ENCODE data around the gene DLX5. TPM values are rescaled to one million over a fixed set of nuclear protein-coding genes. Genes with fewer than 3 reads are reported as not detected.

Gene DLX5
- polyA plus RNA-seq, 1 donor (not counting 4 experiments of a cell fraction or from before 2014, with no cell fraction given): 0.67 TPM

- no peaks in the 10 kb centered on the region for H3K4me1 ChIP-seq (ENCODE audit: control insufficient read depth, extremely low read depth, insufficient read depth, low read length)
- FAIRE-seq (no peak), DNase-seq (ENCODE audit: low read depth, low spot score) (no peak)
- no peaks in the 10 kb centered on the region for H3K9me1 ChIP-seq (ENCODE audit: control insufficient read depth, extremely low read depth, insufficient read depth, low read length)
- H3K36me3 ChIP-seq (ENCODE audit: control insufficient read depth in 2 of 2, extremely low read depth in 1 of 2, insufficient read depth in 2 of 2, low read length in 2 of 2): no peaks in the 10 kb centered on the region
- no peak overlapping the region for H3K4me3 ChIP-seq (ENCODE audit: control insufficient read depth in 2 of 3, extremely low read depth in 1 of 3, insufficient read depth in 2 of 3, low read depth in 1 of 3, low read length in 3 of 3)
- no peak overlapping the region for H3K4me2 ChIP-seq (ENCODE audit: control insufficient read depth, extremely low read depth, insufficient read depth, low read depth, low read length)
- H3K27ac ChIP-seq (ENCODE audit: control insufficient read depth, insufficient read depth, low read length): no peak overlapping the region
- H2AFZ ChIP-seq (ENCODE audit: control insufficient read depth, low read length): no peak overlapping the region
- no peaks in the 10 kb centered on the region for H3K9me3 ChIP-seq (ENCODE audit: control insufficient read depth, low read depth, low read length)
- H3K9ac ChIP-seq (ENCODE audit: control insufficient read depth, extremely low read depth, insufficient read depth, low read length): no peak overlapping the region
- no peaks in the 10 kb centered on the region for H3K79me2 ChIP-seq (ENCODE audit: control insufficient read depth, insufficient read depth, low read length)
- TF ChIP-seq CTCF (optimal IDR thresholded peaks at IDR 0.05 in 1 of 3, IDR thresholded peaks at IDR 0.05 in 1 of 3, conservative IDR thresholded peaks at IDR 0.05 in 1 of 3; ENCODE audit: extremely low read depth in 1 of 3, insufficient read depth in 2 of 3, low read length in 3 of 3) (no peak), EZH2 (IDR thresholded peaks at IDR 0.05; ENCODE audit: low read length) (no peak)
- dilution Hi-C loops (cut with MboI; ENCODE audit: extremely low pct_ligation_motif_present, low sequenced_read_pairs): no loop called here
- peaks cover 56% of the 10 kb centered on the region for H3K27me3 ChIP-seq (ENCODE audit: control insufficient read depth, extremely low read depth, insufficient read depth, low read length)
- H4K20me1 ChIP-seq (ENCODE audit: control insufficient read depth, extremely low read depth, insufficient read depth, low read length): no peaks in the 10 kb centered on the region
Measured at GRCh38 chr7:97011104-97011503, 13.5 kb downstream of the DLX5 start.

GRCh38 chr7:97009753-97010732 is 14.6 kb downstream of the DLX5 start:
- dilution Hi-C loops (cut with MboI; ENCODE audit: extremely low pct_ligation_motif_present, low sequenced_read_pairs): no loop called here
- peaks cover 50% of the 10 kb centered on the region for H3K27me3 ChIP-seq (ENCODE audit: control insufficient read depth, extremely low read depth, insufficient read depth, low read length)
- FAIRE-seq: no peak

More at GRCh38 chr7:97009753-97010732, 14.6 kb downstream of the DLX5 start:
- Histone ChIP-seq H3K27ac (ENCODE audit: control insufficient read depth, insufficient read depth, low read length) (no peak overlapping the region), H3K79me2 (ENCODE audit: control insufficient read depth, insufficient read depth, low read length) (no peaks in the 10 kb centered on the region), H3K9ac (ENCODE audit: control insufficient read depth, extremely low read depth, insufficient read depth, low read length) (no peak overlapping the region), H3K4me3 (ENCODE audit: control insufficient read depth in 2 of 3, extremely low read depth in 1 of 3, insufficient read depth in 2 of 3, low read depth in 1 of 3, low read length in 3 of 3) (no peak overlapping the region), H3K9me3 (ENCODE audit: control insufficient read depth, low read depth, low read length) (no peaks in the 10 kb centered on the region), H3K4me1 (ENCODE audit: control insufficient read depth, extremely low read depth, insufficient read depth, low read length) (peaks cover 2% of the 10 kb centered on the region), H4K20me1 (ENCODE audit: control insufficient read depth, extremely low read depth, insufficient read depth, low read length) (no peaks in the 10 kb centered on the region), H3K9me1 (ENCODE audit: control insufficient read depth, extremely low read depth, insufficient read depth, low read length) (no peaks in the 10 kb centered on the region), H3K4me2 (ENCODE audit: control insufficient read depth, extremely low read depth, insufficient read depth, low read depth, low read length) (no peak overlapping the region), H3K36me3 (ENCODE audit: control insufficient read depth in 2 of 2, extremely low read depth in 1 of 2, insufficient read depth in 2 of 2, low read length in 2 of 2) (no peaks in the 10 kb centered on the region), H2AFZ (ENCODE audit: control insufficient read depth, low read length) (no peak overlapping the region)
- TF ChIP-seq CTCF (optimal IDR thresholded peaks at IDR 0.05 in 1 of 3, IDR thresholded peaks at IDR 0.05 in 1 of 3, conservative IDR thresholded peaks at IDR 0.05 in 1 of 3; ENCODE audit: extremely low read depth in 1 of 3, insufficient read depth in 2 of 3, low read length in 3 of 3): no peak
- no peak for TF ChIP-seq EZH2 (IDR thresholded peaks at IDR 0.05; ENCODE audit: low read length)
- no peak for DNase-seq (ENCODE audit: low read depth, low spot score)

Measured in keratinocyte (primary cell).